Activated naive CD4-positive, alpha-beta T cell treated with anti-CD3 and anti-CD28 coated beads, Interleukin-2, amount 10 ng/mL, durations not matched to agents 5 hours and 36 hours (primary cell): Measurements from ENCODE around the gene SYNCRIP. TPM values are rescaled to one million over a fixed set of nuclear protein-coding genes. Genes with fewer than 3 reads are reported as not detected.

Experiments
- total RNA-seq, 2 experiments: library from RNA; stranded (reverse); gene quantifications; one replicate each; pipeline ENCODE4 v1.2.3, GENCODE V29; 2021

The SYNCRIP gene
- 100 to 1,000 TPM; 114 to 118 TPM for total RNA-seq

DNA sequence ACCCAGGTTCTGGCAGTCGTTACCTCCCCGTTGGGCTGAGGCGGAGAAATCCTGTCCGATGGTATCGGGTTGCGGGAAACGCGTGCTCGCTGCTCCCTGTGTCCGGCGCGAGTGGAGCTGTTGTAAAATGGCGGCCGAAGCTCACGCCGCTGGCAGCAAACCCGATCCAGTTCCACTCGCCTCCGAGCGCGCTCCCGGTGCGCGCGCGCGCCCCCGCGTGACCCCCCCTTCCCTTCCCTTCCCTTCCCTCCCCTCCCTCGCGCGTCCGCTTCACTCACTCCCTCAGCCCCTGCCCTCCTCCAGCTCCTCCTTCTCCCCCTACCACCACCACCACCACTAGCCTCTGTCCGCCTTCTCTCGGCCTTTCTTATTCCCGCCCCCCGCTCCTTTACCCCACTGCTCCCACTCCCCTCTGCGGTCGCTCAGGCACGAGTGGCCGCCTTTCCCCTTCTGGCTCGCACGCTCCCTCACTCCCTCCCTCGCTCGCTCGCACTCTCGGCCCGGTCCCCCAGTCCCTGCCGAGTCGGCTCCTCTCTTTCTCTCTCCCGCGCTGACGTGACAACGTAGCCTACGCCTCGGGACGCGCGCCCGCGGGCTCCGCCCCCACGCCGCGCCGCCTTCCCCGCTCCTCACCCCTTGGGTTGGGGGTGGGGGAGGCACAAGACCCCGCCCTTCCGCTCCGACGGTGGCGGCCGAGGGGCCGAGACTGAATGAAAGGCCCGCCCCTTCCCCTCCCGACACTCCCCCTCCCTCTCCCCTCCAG, at the start of gene SYNCRIP:
Gene SYNCRIP, minus strand, starts transcription at position 113 of the 763 bp plus-strand sequence. CDS start 1,447 bp downstream, outside the sequence.

DNA sequence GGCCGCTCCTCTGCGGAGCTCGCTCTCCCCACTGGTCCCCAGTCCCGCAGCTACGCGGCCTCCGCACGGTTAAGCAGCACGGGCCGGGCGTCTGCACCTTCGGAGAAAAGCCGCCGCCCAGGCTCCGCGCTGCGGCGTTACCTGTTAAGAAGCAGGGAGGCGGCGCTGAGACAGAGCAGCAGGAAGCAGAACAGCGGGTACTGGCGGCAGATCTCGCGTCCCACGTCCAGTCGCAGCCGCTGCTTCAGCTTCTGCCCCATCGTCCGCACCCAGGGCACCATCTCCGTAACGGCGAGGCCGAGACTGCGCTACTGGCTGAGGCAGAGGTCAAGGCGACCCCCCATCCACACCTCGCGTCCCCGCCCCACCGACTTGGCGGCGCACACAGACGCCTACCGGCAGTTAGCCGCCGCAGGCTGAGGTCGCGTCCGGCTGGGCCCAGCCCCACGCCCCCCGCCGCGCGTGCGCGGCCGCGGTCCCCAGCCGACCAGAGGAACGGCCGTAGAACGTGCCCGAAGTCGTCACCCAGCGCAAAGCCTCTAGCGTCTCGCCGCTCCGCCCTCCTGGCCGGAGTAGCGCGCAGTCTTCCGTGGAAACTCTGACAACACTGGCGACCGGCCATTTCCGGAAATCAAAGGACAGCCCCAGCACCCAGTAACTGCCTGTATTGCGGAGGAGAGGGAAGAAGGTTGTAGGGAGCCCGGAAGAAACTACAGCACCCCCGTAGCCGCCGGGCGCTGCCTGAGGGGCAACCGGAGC, 49.1 kb downstream of the SYNCRIP start, which contains the start of gene SNX14:
Gene SNX14, minus strand, starts transcription at position 421 of the 759 bp plus-strand sequence. Its CDS starts 140 bp downstream, at position 281.

Other genes with a start within 250 kb of the SYNCRIP start
- gene NT5E, start 192.8 kb downstream of the SYNCRIP start, total RNA-seq, result 1 to 10 TPM; 1.4 TPM
- gene SNX14, start 49.0 kb downstream of the SYNCRIP start, total RNA-seq, result 10 to 100 TPM; 43.6 to 50.3 TPM